Activated T-cell treated with anti-CD3 and anti-CD28 coated beads, Interleukin-2, amount 50 U/mL, for 72 hours (primary cell): ENCODE measurements around the gene BASP1. TPM values are rescaled to one million over a fixed set of nuclear protein-coding genes. Genes with fewer than 3 reads are reported as not detected.
A peak's percentile ranks its signal among the peaks of the same experiment; 100 is the strongest.
"Not testable (repeated sequence)": the region's sequence is repeated elsewhere in the genome, so short reads cannot be mapped to it uniquely, and the experiment has no call there.

Source experiments
- ATAC-seq, 2 donors: fragments of 150-1000 bp; cut with Tn5 transposase; replicated peaks in 1 of 2; 2 replicates each; pipeline ENCODE4 v1.10.0; 2021; ENCODE audit warnings: moderate library complexity in 2 of 2, mild to moderate bottlenecking in 1 of 2
- DNase-seq, 2 donors: peaks; one replicate each; pipeline ENCODE4 v3.0.0; 2021 to 2022; ENCODE audit warnings: mixed read lengths in 1 of 2
- H3K27ac Mint-ChIP-seq: one replicate; pipeline ENCODE4 v1.8.0; 2022; ENCODE audit warnings: mild to moderate bottlenecking, moderate library complexity, mixed read lengths
- H3K27me3 Mint-ChIP-seq: one replicate; pipeline ENCODE4 v1.8.0; 2022; ENCODE audit warnings: low read depth, mixed read lengths
- H3K36me3 Mint-ChIP-seq, 2 donors: one replicate each; pipeline ENCODE4 v1.8.0; 2022; ENCODE audit warnings: mixed read lengths in 2 of 2, mild to moderate bottlenecking in 1 of 2; ENCODE audit not compliant: insufficient read depth in 2 of 2
- H3K4me1 Mint-ChIP-seq: one replicate; pipeline ENCODE4 v1.8.0; 2022; ENCODE audit warnings: low read depth, mixed read lengths
- H3K4me3 Mint-ChIP-seq, 2 donors: one replicate each; pipeline ENCODE4 v1.8.0; 2022; ENCODE audit warnings: mild to moderate bottlenecking in 2 of 2, mixed read lengths in 2 of 2, moderate library complexity in 2 of 2
- H3K9me3 Mint-ChIP-seq, 2 donors: one replicate each; pipeline ENCODE4 v1.8.0; 2022; ENCODE audit warnings: mixed read lengths in 2 of 2
- total RNA-seq, 2 donors: library from RNA; stranded (reverse); gene quantifications; one replicate each; pipeline ENCODE4 v1.2.3, GENCODE V29; 2022

BASP1 gene
- total RNA-seq, 2 donors from 2014 or later: 1.2 to 1.8 TPM

GRCh38 chr5:17185349-17185748 lies 32.1 kb upstream of the BASP1 start:
- H3K9me3 Mint-ChIP-seq: no peaks in the 10 kb centered on the region
- H3K4me1 Mint-ChIP-seq: peaks cover 27% of the 10 kb centered on the region
- H3K36me3 Mint-ChIP-seq: no peaks in the 10 kb centered on the region
- ATAC-seq (no peak), DNase-seq (no peak)
- H3K4me3 Mint-ChIP-seq: no peak overlapping the region
- H3K27ac Mint-ChIP-seq: no peak overlapping the region
- H3K27me3 Mint-ChIP-seq: peaks cover 22% of the 10 kb centered on the region

GRCh38 chr5:17185773-17186172 lies 31.7 kb upstream of the BASP1 start:
- Mint-ChIP-seq H3K27ac (no peak overlapping the region), H3K36me3 (no peaks in the 10 kb centered on the region), H3K9me3 (no peaks in the 10 kb centered on the region), H3K4me3 (no peak overlapping the region), H3K4me1 (peaks cover 23% of the 10 kb centered on the region), H3K27me3 (peaks cover 22% of the 10 kb centered on the region)
- ATAC-seq (no peak), DNase-seq (no peak)

GRCh38 chr5:17186256-17186655 lies 31.2 kb upstream of the BASP1 start:
- no peak overlapping the region for H3K4me3 Mint-ChIP-seq
- H3K27ac Mint-ChIP-seq: no peak overlapping the region
- H3K9me3 Mint-ChIP-seq: no peaks in the 10 kb centered on the region
- H3K4me1 Mint-ChIP-seq: peaks cover 19% of the 10 kb centered on the region
- ATAC-seq (no peak), DNase-seq (no peak)
- H3K27me3 Mint-ChIP-seq: peaks cover 22% of the 10 kb centered on the region
- H3K36me3 Mint-ChIP-seq: no peaks in the 10 kb centered on the region

GRCh38 chr5:17187011-17187785 lies 30.2 kb upstream of the BASP1 start:
- ATAC-seq (no peak), DNase-seq (no peak)
- no peaks in the 10 kb centered on the region for H3K9me3 Mint-ChIP-seq
- H3K27me3 Mint-ChIP-seq: peaks cover 22% of the 10 kb centered on the region
- H3K4me1 Mint-ChIP-seq: peaks cover 9% of the 10 kb centered on the region
- no peaks in the 10 kb centered on the region for H3K36me3 Mint-ChIP-seq
- H3K27ac Mint-ChIP-seq: no peak overlapping the region
- H3K4me3 Mint-ChIP-seq: no peak overlapping the region

GRCh38 chr5:17187786-17188170 lies 29.7 kb upstream of the BASP1 start:
- no peaks in the 10 kb centered on the region for H3K9me3 Mint-ChIP-seq
- no peak for DNase-seq
- peaks cover 5% of the 10 kb centered on the region for H3K4me1 Mint-ChIP-seq
- no peaks in the 10 kb centered on the region for H3K36me3 Mint-ChIP-seq
- H3K4me3 Mint-ChIP-seq: no peak overlapping the region
- ATAC-seq: no peak
- peaks cover 22% of the 10 kb centered on the region for H3K27me3 Mint-ChIP-seq
- H3K27ac Mint-ChIP-seq: no peak overlapping the region

GRCh38 chr5:17189381-17190036 lies 27.9 kb upstream of the BASP1 start:
- H3K4me1 Mint-ChIP-seq: peaks cover 5% of the 10 kb centered on the region

GRCh38 chr5:17190242-17190778 lies 27.1 kb upstream of the BASP1 start:
- no peak for ATAC-seq
- peak in 1 of 2 donors; percentile 15 for DNase-seq
- H3K27ac Mint-ChIP-seq: no peak overlapping the region
- peaks cover 5% of the 10 kb centered on the region for H3K4me1 Mint-ChIP-seq
- no peaks in the 10 kb centered on the region for H3K36me3 Mint-ChIP-seq
- no peak overlapping the region for H3K4me3 Mint-ChIP-seq
- H3K9me3 Mint-ChIP-seq: no peaks in the 10 kb centered on the region
- H3K27me3 Mint-ChIP-seq: peaks cover 22% of the 10 kb centered on the region

More at GRCh38 chr5:17189381-17190036, 27.9 kb upstream of the BASP1 start:
- no peak overlapping the region for H3K27ac Mint-ChIP-seq
- H3K9me3 Mint-ChIP-seq: no peaks in the 10 kb centered on the region
- H3K27me3 Mint-ChIP-seq: peaks cover 22% of the 10 kb centered on the region
- no peak overlapping the region for H3K4me3 Mint-ChIP-seq
- H3K36me3 Mint-ChIP-seq: no peaks in the 10 kb centered on the region
- DNase-seq (peak; percentile 64 to 72), ATAC-seq (peak; percentile 60)

GRCh38 chr5:17190799-17191391 lies 26.5 kb upstream of the BASP1 start:
- H3K27ac Mint-ChIP-seq: no peak overlapping the region
- DNase-seq (no peak), ATAC-seq (no peak)
- H3K36me3 Mint-ChIP-seq: no peaks in the 10 kb centered on the region
- H3K4me3 Mint-ChIP-seq: no peak overlapping the region
- H3K4me1 Mint-ChIP-seq: peaks cover 5% of the 10 kb centered on the region
- H3K27me3 Mint-ChIP-seq: peaks cover 22% of the 10 kb centered on the region
- H3K9me3 Mint-ChIP-seq: no peaks in the 10 kb centered on the region

- not testable (repeated sequence) for DNase-seq, H3K27ac Mint-ChIP-seq, H3K4me1 Mint-ChIP-seq, H3K36me3 Mint-ChIP-seq, H3K9me3 Mint-ChIP-seq, ATAC-seq, H3K4me3 Mint-ChIP-seq
- peaks cover 22% of the 10 kb centered on the region for H3K27me3 Mint-ChIP-seq
These were observed 25.9 kb upstream of the BASP1 start for GRCh38 chr5:17191574-17191973.

GRCh38 chr5:17192191-17192590 lies 25.2 kb upstream of the BASP1 start:
- Mint-ChIP-seq H3K27me3 (peaks cover 20% of the 10 kb centered on the region), H3K4me1 (peaks cover 3% of the 10 kb centered on the region), H3K4me3 (no peak overlapping the region), H3K27ac (no peak overlapping the region), H3K36me3 (no peaks in the 10 kb centered on the region), H3K9me3 (peaks cover 0 to 2% of the 10 kb centered on the region in 2 donors)
- DNase-seq (no peak), ATAC-seq (no peak)

GRCh38 chr5:17196024-17196423 lies 21.4 kb upstream of the BASP1 start:
- peaks cover 6 to 12% of the 10 kb centered on the region in 2 donors for H3K9me3 Mint-ChIP-seq
- peaks cover 0 to 4% of the 10 kb centered on the region in 2 donors for H3K36me3 Mint-ChIP-seq
- no peak overlapping the region for H3K4me3 Mint-ChIP-seq
- DNase-seq (no peak), ATAC-seq (no peak)
- H3K27me3 Mint-ChIP-seq: peaks cover 6% of the 10 kb centered on the region
- H3K27ac Mint-ChIP-seq: no peak overlapping the region
- H3K4me1 Mint-ChIP-seq: no peaks in the 10 kb centered on the region

- no peak overlapping the region for H3K4me3 Mint-ChIP-seq
- ATAC-seq: no peak
- H3K4me1 Mint-ChIP-seq: no peaks in the 10 kb centered on the region
- peaks cover 6% of the 10 kb centered on the region for H3K27me3 Mint-ChIP-seq
- no peak for DNase-seq
- H3K9me3 Mint-ChIP-seq: peaks cover 6 to 12% of the 10 kb centered on the region in 2 donors
- H3K27ac Mint-ChIP-seq: no peak overlapping the region
- H3K36me3 Mint-ChIP-seq: peaks cover 0 to 4% of the 10 kb centered on the region in 2 donors
These were observed 20.7 kb upstream of the BASP1 start for GRCh38 chr5:17196697-17197096.
